ENCODE results near the gene NCAPG2.

Gene NCAPG2

DNA sequence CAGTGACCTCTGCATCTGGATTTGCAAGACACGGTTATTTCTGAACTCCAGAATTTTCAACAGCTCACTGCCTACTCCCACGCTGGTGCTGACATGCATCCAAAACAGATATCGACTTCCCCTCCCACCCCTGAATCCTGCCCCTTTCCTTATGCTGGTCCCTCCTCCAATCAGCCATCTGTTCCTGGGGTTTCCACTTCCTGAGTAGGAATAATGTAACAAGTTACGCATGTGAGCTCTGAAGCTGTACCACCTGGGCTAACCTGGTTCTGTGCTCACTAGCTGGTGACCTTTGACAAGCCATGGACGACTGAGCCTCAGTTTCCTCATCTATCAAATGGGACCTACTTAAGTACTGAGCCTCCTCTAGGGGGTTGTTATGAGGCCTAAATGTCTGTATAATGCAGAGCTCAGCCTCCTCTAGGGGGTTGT is 1.7 kb upstream of the NCAPG2 start:
- H3K4me3 ChIP-seq (ENCODE audit: low read depth, low read length) = no peak overlapping the region

DNA sequence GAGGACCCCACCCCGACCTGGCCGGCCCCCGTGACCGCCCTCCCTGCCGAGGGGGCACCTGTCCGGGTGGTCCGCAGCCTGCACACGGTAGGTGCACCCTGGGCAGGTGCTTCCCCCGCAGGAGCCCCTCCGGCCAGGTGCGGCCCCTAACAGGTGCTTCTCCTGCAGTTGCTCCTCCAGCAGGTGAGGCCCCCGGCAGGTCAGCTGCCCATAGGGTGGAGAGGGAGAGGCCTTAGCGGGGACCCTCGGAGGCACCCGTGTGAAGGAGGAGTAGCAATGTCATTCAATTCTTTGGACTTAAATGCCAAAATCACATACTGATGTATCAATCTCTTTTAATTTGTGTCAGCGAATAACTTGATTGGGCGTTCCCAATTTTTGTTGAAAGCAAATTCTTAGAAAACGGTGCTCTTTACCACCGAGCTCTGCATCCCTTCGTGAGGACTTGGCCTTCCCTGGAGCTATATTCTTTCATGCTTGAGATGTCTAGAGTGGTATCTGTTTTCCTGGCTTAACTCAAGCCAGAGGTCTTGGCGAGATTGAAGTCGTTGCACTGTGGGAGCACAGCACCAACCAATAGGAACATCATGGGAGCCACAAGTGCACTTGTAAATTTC is 738 bp upstream of the NCAPG2 start:
- peak overlapping the region; percentile 90 for H3K4me3 ChIP-seq (ENCODE audit: low read depth, low read length)
- TF ChIP-seq, protein P1, sequence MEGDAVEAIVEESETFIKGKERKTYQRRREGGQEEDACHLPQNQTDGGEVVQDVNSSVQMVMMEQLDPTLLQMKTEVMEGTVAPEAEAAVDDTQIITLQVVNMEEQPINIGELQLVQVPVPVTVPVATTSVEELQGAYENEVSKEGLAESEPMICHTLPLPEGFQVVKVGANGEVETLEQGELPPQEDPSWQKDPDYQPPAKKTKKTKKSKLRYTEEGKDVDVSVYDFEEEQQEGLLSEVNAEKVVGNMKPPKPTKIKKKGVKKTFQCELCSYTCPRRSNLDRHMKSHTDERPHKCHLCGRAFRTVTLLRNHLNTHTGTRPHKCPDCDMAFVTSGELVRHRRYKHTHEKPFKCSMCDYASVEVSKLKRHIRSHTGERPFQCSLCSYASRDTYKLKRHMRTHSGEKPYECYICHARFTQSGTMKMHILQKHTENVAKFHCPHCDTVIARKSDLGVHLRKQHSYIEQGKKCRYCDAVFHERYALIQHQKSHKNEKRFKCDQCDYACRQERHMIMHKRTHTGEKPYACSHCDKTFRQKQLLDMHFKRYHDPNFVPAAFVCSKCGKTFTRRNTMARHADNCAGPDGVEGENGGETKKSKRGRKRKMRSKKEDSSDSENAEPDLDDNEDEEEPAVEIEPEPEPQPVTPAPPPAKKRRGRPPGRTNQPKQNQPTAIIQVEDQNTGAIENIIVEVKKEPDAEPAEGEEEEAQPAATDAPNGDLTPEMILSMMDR (IDR thresholded peaks at IDR 0.05; ENCODE audit: low read depth, low read length) = no peak

More for the DNA sequence above, 1.7 kb upstream of the NCAPG2 start:
- TF ChIP-seq, protein P1 (IDR thresholded peaks at IDR 0.05; ENCODE audit: low read depth, low read length) = no peak

DNA sequence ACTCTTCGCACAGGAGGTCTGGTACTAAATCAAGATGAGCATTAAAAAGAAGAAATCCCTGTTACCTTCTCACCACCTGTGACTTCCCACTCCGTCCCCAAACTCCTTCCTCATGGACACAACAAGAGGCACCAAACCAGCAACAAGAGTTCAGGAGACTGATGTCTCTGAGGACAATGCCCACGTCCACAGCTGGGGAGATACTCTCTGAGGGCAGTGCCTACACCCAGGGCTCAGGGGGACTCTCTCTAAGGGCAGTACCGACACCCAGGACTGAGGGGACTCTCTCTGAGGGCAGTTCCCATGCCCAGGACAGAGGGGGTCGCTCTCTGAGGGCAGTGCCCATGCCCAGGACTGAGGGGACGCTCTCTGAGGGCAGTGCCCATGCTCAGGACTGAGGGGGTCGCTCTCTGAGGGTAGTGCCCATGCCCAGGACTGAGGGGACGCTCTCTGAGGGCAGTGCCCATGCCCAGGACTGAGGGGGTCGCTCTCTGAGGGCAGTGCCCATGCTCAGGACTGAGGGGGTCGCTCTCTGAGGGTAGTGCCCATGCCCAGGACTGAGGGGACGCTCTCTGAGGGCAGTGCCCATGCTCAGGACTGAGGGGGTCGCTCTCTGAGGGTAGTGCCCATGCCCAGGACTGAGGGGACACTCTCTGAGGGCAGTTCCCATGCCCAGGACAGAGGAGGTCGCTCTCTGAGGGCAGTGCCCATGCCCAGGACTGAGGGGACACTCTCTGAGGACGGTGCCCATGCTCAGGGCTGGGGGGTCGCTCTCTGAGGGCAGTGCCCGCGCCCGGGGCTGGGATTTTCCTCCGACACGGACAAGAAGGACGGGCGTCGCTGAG is 703 bp downstream of the NCAPG2 start:
- peak overlapping the region; percentile 90 for H3K4me3 ChIP-seq (ENCODE audit: low read depth, low read length)

- TF ChIP-seq, protein P1 (IDR thresholded peaks at IDR 0.05; ENCODE audit: low read depth, low read length) = no peak
- no peak overlapping the region for H3K4me3 ChIP-seq (ENCODE audit: low read depth, low read length)
Observed at GRCh38 chr7:158702944-158703343, 1.7 kb downstream of the NCAPG2 start.

- no peak overlapping the region for H3K4me3 ChIP-seq (ENCODE audit: low read depth, low read length)
- TF ChIP-seq, protein P1 (IDR thresholded peaks at IDR 0.05; ENCODE audit: low read depth, low read length) = no peak
Observed at GRCh38 chr7:158702196-158702595, 2.4 kb downstream of the NCAPG2 start.

DNA sequence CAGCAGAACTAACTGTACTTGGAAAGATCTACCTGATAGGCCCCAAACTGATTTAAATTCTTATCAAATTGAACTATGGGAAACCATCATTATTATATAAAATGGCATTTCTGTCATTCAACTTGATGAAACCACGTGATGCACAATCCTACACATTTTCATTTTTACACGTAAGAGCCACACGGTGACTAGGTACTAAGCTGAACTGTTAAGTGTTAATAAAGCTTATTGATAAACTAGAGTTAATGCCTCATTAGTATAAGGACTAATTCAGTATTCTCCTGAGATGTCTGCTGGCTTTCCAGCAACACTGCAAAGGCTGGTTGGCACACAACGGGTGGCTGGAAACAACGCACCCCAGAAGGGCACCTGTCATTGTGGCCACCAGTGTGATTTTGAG is 4.6 kb downstream of the NCAPG2 start:
- TF ChIP-seq, protein P1 (IDR thresholded peaks at IDR 0.05; ENCODE audit: low read depth, low read length) = no peak
- no peak overlapping the region for H3K4me3 ChIP-seq (ENCODE audit: low read depth, low read length)

GRCh38 chr7:158699341-158699740 is 5.3 kb downstream of the NCAPG2 start:
- no peak overlapping the region for H3K4me3 ChIP-seq (ENCODE audit: low read depth, low read length)
- TF ChIP-seq, protein P1 (IDR thresholded peaks at IDR 0.05; ENCODE audit: low read depth, low read length) = no peak

Measured in WI38 (cell line).